NB4 (cell line): ENCODE data around the gene ANGPTL8.

Experiments used
- TF ChIP-seq, protein P1 (sequence below): IDR thresholded peaks from one replicate; pipeline ENCODE4 v1.5.1; 2012; ENCODE audit warnings: low read depth, low read length
- TF ChIP-seq, protein P2 (sequence below): IDR thresholded peaks from 2 replicates; pipeline ENCODE4 v1.6.1; 2011; ENCODE audit warnings: low read depth, low read length

DNA sequence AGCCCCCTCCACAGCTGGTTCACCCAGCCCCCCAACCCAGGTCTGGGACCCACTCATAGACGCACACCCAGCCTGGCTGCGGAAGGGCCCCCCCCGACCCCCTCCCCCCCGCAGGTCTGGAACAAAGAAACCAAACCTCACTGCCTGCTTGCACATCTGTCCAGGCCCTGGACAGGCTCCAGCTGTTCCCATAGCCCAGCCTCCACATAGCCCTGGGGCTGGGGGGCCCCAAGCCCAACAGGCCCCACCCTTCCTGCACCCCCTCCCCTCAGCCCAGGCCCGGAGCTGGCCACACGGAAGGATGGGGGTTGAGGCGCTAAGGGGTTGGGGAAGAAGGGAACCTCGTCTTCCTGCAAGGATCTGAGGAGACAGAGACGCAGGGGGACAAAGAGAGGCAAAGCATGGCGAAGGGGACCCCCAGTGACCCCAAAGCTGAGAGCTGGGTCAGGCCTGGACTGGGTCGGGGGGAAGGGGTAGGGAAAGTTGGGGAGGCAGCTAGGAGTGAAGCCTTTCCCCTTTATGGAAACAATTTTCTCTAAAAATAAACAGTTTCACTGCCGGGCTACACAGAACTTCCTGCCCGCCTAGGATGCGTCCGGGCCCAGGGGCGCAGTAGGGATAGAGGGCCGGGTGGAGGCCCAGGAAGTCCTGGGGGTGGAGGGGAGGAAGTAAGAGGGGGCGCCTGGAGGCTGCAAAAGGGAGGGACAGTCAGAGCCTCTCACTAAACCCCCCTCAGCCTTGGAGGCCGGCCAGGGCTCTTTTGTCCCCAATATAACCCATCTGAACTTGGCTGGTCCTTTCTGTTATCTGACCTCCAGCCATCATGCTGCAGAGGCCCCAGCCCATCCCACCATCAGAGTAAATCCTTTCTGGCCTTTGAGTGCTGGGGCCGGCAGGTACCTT, 44.5 kb upstream of the ANGPTL8 start:
- TF ChIP-seq, protein P1, sequence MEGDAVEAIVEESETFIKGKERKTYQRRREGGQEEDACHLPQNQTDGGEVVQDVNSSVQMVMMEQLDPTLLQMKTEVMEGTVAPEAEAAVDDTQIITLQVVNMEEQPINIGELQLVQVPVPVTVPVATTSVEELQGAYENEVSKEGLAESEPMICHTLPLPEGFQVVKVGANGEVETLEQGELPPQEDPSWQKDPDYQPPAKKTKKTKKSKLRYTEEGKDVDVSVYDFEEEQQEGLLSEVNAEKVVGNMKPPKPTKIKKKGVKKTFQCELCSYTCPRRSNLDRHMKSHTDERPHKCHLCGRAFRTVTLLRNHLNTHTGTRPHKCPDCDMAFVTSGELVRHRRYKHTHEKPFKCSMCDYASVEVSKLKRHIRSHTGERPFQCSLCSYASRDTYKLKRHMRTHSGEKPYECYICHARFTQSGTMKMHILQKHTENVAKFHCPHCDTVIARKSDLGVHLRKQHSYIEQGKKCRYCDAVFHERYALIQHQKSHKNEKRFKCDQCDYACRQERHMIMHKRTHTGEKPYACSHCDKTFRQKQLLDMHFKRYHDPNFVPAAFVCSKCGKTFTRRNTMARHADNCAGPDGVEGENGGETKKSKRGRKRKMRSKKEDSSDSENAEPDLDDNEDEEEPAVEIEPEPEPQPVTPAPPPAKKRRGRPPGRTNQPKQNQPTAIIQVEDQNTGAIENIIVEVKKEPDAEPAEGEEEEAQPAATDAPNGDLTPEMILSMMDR = no peak
- TF ChIP-seq, protein P2, sequence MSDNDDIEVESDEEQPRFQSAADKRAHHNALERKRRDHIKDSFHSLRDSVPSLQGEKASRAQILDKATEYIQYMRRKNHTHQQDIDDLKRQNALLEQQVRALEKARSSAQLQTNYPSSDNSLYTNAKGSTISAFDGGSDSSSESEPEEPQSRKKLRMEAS = no peak
